Sigmoid colon (tissue), 7 donors: Measurements from ENCODE around the gene FARSA. TPM values are rescaled to one million over a fixed set of nuclear protein-coding genes. Genes with fewer than 3 reads are reported as not detected.
A peak's percentile ranks its signal among the peaks of the same experiment; 100 is the strongest.

ENCODE experiments used
- DNase-seq: peaks from one replicate; pipeline ENCODE4 v3.0.0-alpha.2; 2019
- H3K27ac ChIP-seq, 4 donors: fragments of 200-600 bp; sonication (generic); one replicate each; pipeline ENCODE4 v1.5.1; 2016 to 2019; ENCODE audit warnings: mild to moderate bottlenecking in 1 of 4
- H3K27me3 ChIP-seq, 3 donors: fragments of 200-600 bp; sonication (generic); one replicate each; pipeline ENCODE4 v1.5.1; 2019; ENCODE audit warnings: mild to moderate bottlenecking in 1 of 3
- H3K36me3 ChIP-seq, 4 donors: fragments of 200-600 bp; sonication (generic); one replicate each; pipeline ENCODE4 v1.5.1; 2016 to 2019
- H3K4me1 ChIP-seq, 4 donors: fragments of 200-600 bp; sonication (generic); one replicate each; pipeline ENCODE4 v1.5.1; 2017 to 2019
- H3K4me3 ChIP-seq, 4 donors: fragments of 200-600 bp; sonication (generic); one replicate each; pipeline ENCODE4 v1.5.1; 2017 to 2019; ENCODE audit warnings: mild to moderate bottlenecking in 2 of 4, moderate library complexity in 1 of 4
- H3K9me3 ChIP-seq, 4 donors: fragments of 200-600 bp in 3 of 4; sonication (generic) in 3 of 4; one replicate each; pipeline versions ENCODE4 v1.5.1 to v1.6.1; 2013 to 2019
- CTCF ChIP-seq, 4 experiments: fragments of 450-650 bp in 3 of 4; fragments of 200-600 bp in 1 of 4; IDR thresholded peaks; one replicate each; pipeline ENCODE4 v1.5.1; 2016 to 2019; ENCODE audit warnings: antibody characterized with exemption in 4 of 4, mild to moderate bottlenecking in 3 of 4, moderate library complexity in 2 of 4
- EP300 ChIP-seq, 4 donors: sonication (generic); formaldehyde crosslinking; IDR thresholded peaks; one replicate each; pipeline ENCODE4 v1.6.1; 2017; ENCODE audit warnings: antibody characterized with exemption in 4 of 4
- POLR2A ChIP-seq, 2 donors: fragments of 450-650 bp; IDR thresholded peaks; one replicate each; pipeline ENCODE4 v1.6.1; 2016; ENCODE audit warnings: antibody characterized with exemption in 2 of 2, mild to moderate bottlenecking in 2 of 2, moderate library complexity in 2 of 2
- POLR2AphosphoS5 ChIP-seq, 4 donors: sonication (generic); formaldehyde crosslinking; IDR thresholded peaks; one replicate each; pipeline ENCODE4 v1.6.1; 2017; ENCODE audit warnings: antibody characterized with exemption in 4 of 4
- WGBS, 2 donors: extraction: QIAGEN DNeasy Blood & Tissue Kit; methylation state at CpG; one replicate each; pipeline ENCODE4 v1.1.7; 2013; 5-methylcytosine and 5-hydroxymethylcytosine counted together
- intact Hi-C: fragments of 100-400 bp; cut with DNase I; formaldehyde crosslinking; loops from one replicate; pipeline ENCODE4 v1.15.1; 2023
- polyA plus RNA-seq, 3 donors: library from polyadenylated mRNA; stranded (reverse); fragments of 200-250 nt; gene quantifications; one replicate each; pipeline ENCODE4 v1.2.3, GENCODE V29; 2013
- total RNA-seq, 4 donors: library from RNA; depleted of rRNA; stranded (reverse); fragments of >200 nt; gene quantifications; one replicate each; pipeline ENCODE4 v1.1.0, GENCODE V29; 2016
- donor health status: healthy with polysubstance abuse.
- donor health status: Bipolar disorder and iron deficiency.
- donor health status: healthy.

Gene FARSA
- total and polyA plus RNA-seq, 7 donors = 21.4 to 86.8 (median 31.6) TPM

GRCh38 chr19:12943437-12944044, 10.0 kb upstream of the FARSA start:
- peaks cover 41 to 65% (median 47%) of the 10 kb centered on the region in 4 donors for H3K36me3 ChIP-seq
- H3K9me3 ChIP-seq = no peaks in the 10 kb centered on the region
- DNase-seq = no peak
- no peak overlapping the region for H3K4me3 ChIP-seq
- H3K27me3 ChIP-seq = no peaks in the 10 kb centered on the region
- intact Hi-C loops = no loop called here
- WGBS, 2 donors = 81 to 84% methylated on average over 18 of the region's 18 CpGs
- no peak for TF ChIP-seq POLR2AphosphoS5 (IDR thresholded peaks at IDR 0.05)
- TF ChIP-seq CTCF (IDR thresholded peaks at IDR 0.05) = no peak
- no peak for TF ChIP-seq POLR2A (IDR thresholded peaks at IDR 0.05)
- no peak for TF ChIP-seq EP300 (IDR thresholded peaks at IDR 0.05)
- H3K27ac ChIP-seq = peak overlapping the region in 3 of 4 donors; percentile 9 to 99 (median 35)
- peaks cover 0 to 69% (median 40%) of the 10 kb centered on the region in 4 donors for H3K4me1 ChIP-seq

- intact Hi-C loops = no loop called here
- Histone ChIP-seq H3K36me3 (peaks cover 31 to 54% (median 39%) of the 10 kb centered on the region in 4 donors), H3K4me3 (no peak overlapping the region), H3K27me3 (no peaks in the 10 kb centered on the region), H3K9me3 (no peaks in the 10 kb centered on the region), H3K4me1 (peaks cover 0 to 61% (median 34%) of the 10 kb centered on the region in 4 donors), H3K27ac (peak overlapping the region in 3 of 4 donors; percentile 40 to 98 (median 96))
- no peak for DNase-seq
- no peak for TF ChIP-seq POLR2AphosphoS5 (IDR thresholded peaks at IDR 0.05)
- 85 to 89% methylated on average over 2 of the region's 2 CpGs for whole genome bisulfite sequencing, 2 donors
Observed at GRCh38 chr19:12940897-12941296, 7.4 kb upstream of the FARSA start.

GRCh38 chr19:12939975-12940423, 6.5 kb upstream of the FARSA start:
- peaks cover 0 to 57% (median 34%) of the 10 kb centered on the region in 4 donors for H3K4me1 ChIP-seq
- WGBS, 2 donors = 62 to 68% methylated on average over 10 of the region's 10 CpGs

GRCh38 chr19:12938779-12939601, 5.5 kb upstream of the FARSA start:
- intact Hi-C loops = no loop called here
- peaks cover 28 to 46% (median 34%) of the 10 kb centered on the region in 4 donors for H3K36me3 ChIP-seq
- no peaks in the 10 kb centered on the region for H3K27me3 ChIP-seq
- 0% methylated on average over 54 of the region's 54 CpGs for WGBS, 2 donors
- peaks cover 0 to 57% (median 35%) of the 10 kb centered on the region in 4 donors for H3K4me1 ChIP-seq
- DNase-seq = peak; percentile 78
- H3K9me3 ChIP-seq = no peaks in the 10 kb centered on the region
- peak overlapping the region; percentile 95 to 98 (median 96) for H3K27ac ChIP-seq
- no peak for TF ChIP-seq POLR2AphosphoS5 (IDR thresholded peaks at IDR 0.05)
- peak in 3 of 4 experiments; percentile 23 to 40 (median 38) for TF ChIP-seq CTCF (IDR thresholded peaks at IDR 0.05)
- H3K4me3 ChIP-seq = peak overlapping the region; percentile 69 to 100 (median 95)

More at GRCh38 chr19:12939975-12940423, 6.5 kb upstream of the FARSA start:
- DNase-seq = no peak
- Histone ChIP-seq H3K27ac (peak overlapping the region; percentile 40 to 98 (median 96)), H3K36me3 (peaks cover 31 to 54% (median 39%) of the 10 kb centered on the region in 4 donors), H3K9me3 (no peaks in the 10 kb centered on the region), H3K4me3 (peak overlapping the region in 2 of 4 donors; percentile 69 to 100), H3K27me3 (no peaks in the 10 kb centered on the region)
- TF ChIP-seq POLR2AphosphoS5 (IDR thresholded peaks at IDR 0.05) (no peak), POLR2A (IDR thresholded peaks at IDR 0.05) (no peak), EP300 (IDR thresholded peaks at IDR 0.05) (no peak), CTCF (IDR thresholded peaks at IDR 0.05) (no peak)
- intact Hi-C loops = no loop called here
